ENCODE results near the gene SSNA1. TPM values are rescaled to one million over a fixed set of nuclear protein-coding genes. Genes with fewer than 3 reads are reported as not detected.

The SSNA1 gene
- total RNA-seq, 1 donor = 59.7 TPM

- no peaks in the 10 kb centered on the region for H3K27me3 ChIP-seq (ENCODE audit: insufficient read depth, low read length)
- H3K4me2 ChIP-seq (ENCODE audit: insufficient read depth, low read length) = peak within 1 kb of the TSS; percentile 91
- peaks cover 30% of the 10 kb centered on the region for H3K4me1 ChIP-seq (ENCODE audit: insufficient read depth, low read length)
- peaks cover 2% of the 10 kb centered on the region for H3K36me3 ChIP-seq (ENCODE audit: insufficient read depth, low read length)
- no peaks in the 10 kb centered on the region for H3K9me3 ChIP-seq (ENCODE audit: low read depth, low read length)
- TF ChIP-seq CTCF (IDR thresholded peaks at IDR 0.05; ENCODE audit: extremely low read depth, low read depth, low read length) = no peak
- peak within 1 kb of the TSS; percentile 86 for H2AFZ ChIP-seq (ENCODE audit: low read length)
- peak within 1 kb of the TSS; percentile 72 for H3K27ac ChIP-seq (ENCODE audit: low read depth, low read length)
- H3K4me3 ChIP-seq (ENCODE audit: insufficient read depth, low read length) = peak within 1 kb of the TSS; percentile 88
- peaks cover 14% of the 10 kb centered on the region for H4K20me1 ChIP-seq (ENCODE audit: insufficient read depth, low read length)
- peak; percentile 100 for DNase-seq (ENCODE audit: insufficient read length, low spot score, missing footprints)
- H3K79me2 ChIP-seq (ENCODE audit: insufficient read depth, low read length) = peaks cover 62% of the 10 kb centered on the region
These were observed 16.9 kb downstream of the SSNA1 start, which contains the start of the genes NDOR1 and TMEM203 for GRCh38 chr9:137205126-137206069. TSS of gene NDOR1 (plus strand) at chr9:137205700. CDS start at chr9:137205778, 78 bp downstream. TSS of gene TMEM203 (minus strand) at chr9:137205648. CDS start at chr9:137205414, 234 bp downstream.

GRCh38 chr9:137206602-137207001 lies 18.1 kb downstream of the SSNA1 start:
- no peak overlapping the region for H2AFZ ChIP-seq (ENCODE audit: low read length)

GRCh38 chr9:137211532-137211931 lies 23.1 kb downstream of the SSNA1 start:
- H2AFZ ChIP-seq (ENCODE audit: low read length) = no peak overlapping the region
- peaks cover 2% of the 10 kb centered on the region for H3K36me3 ChIP-seq (ENCODE audit: insufficient read depth, low read length)
- no peaks in the 10 kb centered on the region for H4K20me1 ChIP-seq (ENCODE audit: insufficient read depth, low read length)
- H3K9me3 ChIP-seq (ENCODE audit: low read depth, low read length) = no peaks in the 10 kb centered on the region
- no peak for TF ChIP-seq CTCF (IDR thresholded peaks at IDR 0.05; ENCODE audit: extremely low read depth, low read depth, low read length)
- H3K4me2 ChIP-seq (ENCODE audit: insufficient read depth, low read length) = no peak overlapping the region
- H3K4me1 ChIP-seq (ENCODE audit: insufficient read depth, low read length) = peaks cover 4% of the 10 kb centered on the region
- no peak overlapping the region for H3K27ac ChIP-seq (ENCODE audit: low read depth, low read length)
- no peak overlapping the region for H3K4me3 ChIP-seq (ENCODE audit: insufficient read depth, low read length)
- DNase-seq (ENCODE audit: insufficient read length, low spot score, missing footprints) = no peak
- no peaks in the 10 kb centered on the region for H3K27me3 ChIP-seq (ENCODE audit: insufficient read depth, low read length)
- peaks cover 11% of the 10 kb centered on the region for H3K79me2 ChIP-seq (ENCODE audit: insufficient read depth, low read length)

More at GRCh38 chr9:137206602-137207001, 18.1 kb downstream of the SSNA1 start:
- Histone ChIP-seq H3K4me2 (ENCODE audit: insufficient read depth, low read length) (peak overlapping the region; percentile 91), H3K27ac (ENCODE audit: low read depth, low read length) (no peak overlapping the region), H3K4me1 (ENCODE audit: insufficient read depth, low read length) (peaks cover 24% of the 10 kb centered on the region), H3K4me3 (ENCODE audit: insufficient read depth, low read length) (no peak overlapping the region), H3K27me3 (ENCODE audit: insufficient read depth, low read length) (no peaks in the 10 kb centered on the region), H4K20me1 (ENCODE audit: insufficient read depth, low read length) (peaks cover 14% of the 10 kb centered on the region), H3K9me3 (ENCODE audit: low read depth, low read length) (no peaks in the 10 kb centered on the region), H3K79me2 (ENCODE audit: insufficient read depth, low read length) (peaks cover 55% of the 10 kb centered on the region), H3K36me3 (ENCODE audit: insufficient read depth, low read length) (peaks cover 2% of the 10 kb centered on the region)
- no peak for TF ChIP-seq CTCF (IDR thresholded peaks at IDR 0.05; ENCODE audit: extremely low read depth, low read depth, low read length)
- DNase-seq (ENCODE audit: insufficient read length, low spot score, missing footprints) = no peak

GRCh38 chr9:137212520-137212919 lies 24.0 kb downstream of the SSNA1 start:
- Histone ChIP-seq H4K20me1 (ENCODE audit: insufficient read depth, low read length) (no peaks in the 10 kb centered on the region), H3K27me3 (ENCODE audit: insufficient read depth, low read length) (no peaks in the 10 kb centered on the region), H3K27ac (ENCODE audit: low read depth, low read length) (no peak overlapping the region), H2AFZ (ENCODE audit: low read length) (no peak overlapping the region), H3K9me3 (ENCODE audit: low read depth, low read length) (no peaks in the 10 kb centered on the region), H3K4me1 (ENCODE audit: insufficient read depth, low read length) (peaks cover 5% of the 10 kb centered on the region), H3K4me3 (ENCODE audit: insufficient read depth, low read length) (no peak overlapping the region), H3K79me2 (ENCODE audit: insufficient read depth, low read length) (peaks cover 1% of the 10 kb centered on the region), H3K36me3 (ENCODE audit: insufficient read depth, low read length) (peaks cover 2% of the 10 kb centered on the region), H3K4me2 (ENCODE audit: insufficient read depth, low read length) (no peak overlapping the region)
- TF ChIP-seq CTCF (IDR thresholded peaks at IDR 0.05; ENCODE audit: extremely low read depth, low read depth, low read length) = no peak
- no peak for DNase-seq (ENCODE audit: insufficient read length, low spot score, missing footprints)
